ENCODE results near the gene ANKRD10.

ANKRD10 gene

DNA sequence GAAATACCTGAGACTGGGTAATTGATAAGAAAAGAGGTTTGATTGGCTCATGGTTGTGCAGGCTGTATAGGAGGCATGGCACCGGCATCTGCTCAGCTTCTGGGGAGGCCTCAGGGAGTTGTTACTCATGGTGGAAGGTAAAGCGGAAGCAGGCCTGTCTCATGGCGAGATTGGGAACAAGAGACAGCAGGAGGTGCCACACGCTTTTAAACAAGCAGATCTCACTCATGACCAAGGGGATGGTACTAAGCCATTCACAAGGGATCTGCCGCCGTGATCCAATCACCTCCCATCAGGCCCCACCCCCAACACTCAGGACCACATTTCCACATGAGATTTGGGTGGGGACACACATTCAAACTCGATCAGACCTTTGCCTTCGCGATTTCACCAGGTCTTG is 86.2 kb downstream of the ANKRD10 start:
- DNase-seq, result no peak
